Thoracic aorta (tissue), 2 donors: Measurements from ENCODE around the gene PPP2R3C. TPM values are rescaled to one million over a fixed set of nuclear protein-coding genes. Genes with fewer than 3 reads are reported as not detected.

ENCODE experiments used
- ATAC-seq: fragments of 150-250 bp; one replicate; pipeline ENCODE4 v1.8.0; 2017; ENCODE audit warnings: low read depth; ENCODE audit not compliant: insufficient number of reproducible peaks, low FRiP score
- DNase-seq: peaks from one replicate; pipeline ENCODE4 v3.0.0-alpha.2; 2020; ENCODE audit warnings: low spot score
- H3K27ac ChIP-seq, 2 donors: fragments of 200-600 bp; sonication (generic); 1 replicate in 1 of 2; 2 replicates in 1 of 2; pipeline ENCODE4 v1.5.1; 2016; ENCODE audit warnings: mild to moderate bottlenecking in 2 of 2, moderate library complexity in 2 of 2
- H3K27me3 ChIP-seq: fragments of 200-600 bp; sonication (generic); replicated peaks from 2 replicates; pipeline ENCODE4 v1.6.0; 2016; ENCODE audit warnings: mild to moderate bottlenecking; ENCODE audit not compliant: insufficient read depth
- H3K36me3 ChIP-seq: fragments of 200-600 bp; sonication (generic); one replicate; pipeline ENCODE4 v1.5.1; 2016
- H3K4me1 ChIP-seq, 2 donors: fragments of 200-600 bp; sonication (generic); 1 replicate in 1 of 2; 2 replicates in 1 of 2; pipeline versions ENCODE4 v1.5.1 to v1.6.0; 2016; ENCODE audit warnings: low read depth in 2 of 2, mild to moderate bottlenecking in 1 of 2; ENCODE audit not compliant: control insufficient read depth in 1 of 2
- H3K4me3 ChIP-seq: fragments of 200-600 bp; sonication (generic); 2 replicates; pipeline ENCODE4 v1.5.1; 2016; ENCODE audit warnings: mild to moderate bottlenecking
- H3K9me3 ChIP-seq: fragments of 200-600 bp; sonication (generic); 2 replicates; pipeline ENCODE4 v1.5.1; 2016
- total RNA-seq, 2 donors: library from RNA; depleted of rRNA; stranded (reverse); fragments of >200 nt; gene quantifications; one replicate each; pipeline versions ENCODE4 v1.1.0 to v1.2.3, GENCODE V29; 2016
- TF ChIP-seq, protein P1 (sequence below): fragments of 200-600 bp; sonication (generic); IDR thresholded peaks from one replicate; pipeline ENCODE4 v1.5.1; 2019; ENCODE audit warnings: antibody characterized with exemption

Gene PPP2R3C
- total RNA-seq, 2 donors from 2014 or later: 29.5 to 31.6 TPM

DNA sequence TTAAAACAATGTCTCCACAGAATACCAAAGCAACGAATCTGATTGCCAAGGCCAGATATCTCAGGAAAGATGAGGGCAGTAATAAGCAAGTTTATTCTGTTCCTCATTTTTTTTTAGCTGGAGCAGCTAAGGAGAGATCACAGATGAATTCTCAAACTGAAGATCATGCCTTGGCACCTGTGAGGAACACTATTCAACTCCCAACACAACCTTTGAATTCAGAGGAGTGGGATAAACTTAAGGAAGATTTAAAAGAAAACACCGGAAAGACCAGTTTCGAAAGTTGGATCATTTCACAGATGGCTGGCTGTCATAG, 1.6 kb upstream of the PPP2R3C start:
- no peak for ATAC-seq
- H3K9me3 ChIP-seq: no peaks in the 10 kb centered on the region
- no peaks in the 10 kb centered on the region for H3K27me3 ChIP-seq
- peaks cover 5 to 44% of the 10 kb centered on the region in 2 donors for H3K4me1 ChIP-seq
- no peaks in the 10 kb centered on the region for H3K36me3 ChIP-seq
- peak overlapping the region; percentile 96 to 98 for H3K27ac ChIP-seq
- no peak for DNase-seq
- TF ChIP-seq, protein P1, sequence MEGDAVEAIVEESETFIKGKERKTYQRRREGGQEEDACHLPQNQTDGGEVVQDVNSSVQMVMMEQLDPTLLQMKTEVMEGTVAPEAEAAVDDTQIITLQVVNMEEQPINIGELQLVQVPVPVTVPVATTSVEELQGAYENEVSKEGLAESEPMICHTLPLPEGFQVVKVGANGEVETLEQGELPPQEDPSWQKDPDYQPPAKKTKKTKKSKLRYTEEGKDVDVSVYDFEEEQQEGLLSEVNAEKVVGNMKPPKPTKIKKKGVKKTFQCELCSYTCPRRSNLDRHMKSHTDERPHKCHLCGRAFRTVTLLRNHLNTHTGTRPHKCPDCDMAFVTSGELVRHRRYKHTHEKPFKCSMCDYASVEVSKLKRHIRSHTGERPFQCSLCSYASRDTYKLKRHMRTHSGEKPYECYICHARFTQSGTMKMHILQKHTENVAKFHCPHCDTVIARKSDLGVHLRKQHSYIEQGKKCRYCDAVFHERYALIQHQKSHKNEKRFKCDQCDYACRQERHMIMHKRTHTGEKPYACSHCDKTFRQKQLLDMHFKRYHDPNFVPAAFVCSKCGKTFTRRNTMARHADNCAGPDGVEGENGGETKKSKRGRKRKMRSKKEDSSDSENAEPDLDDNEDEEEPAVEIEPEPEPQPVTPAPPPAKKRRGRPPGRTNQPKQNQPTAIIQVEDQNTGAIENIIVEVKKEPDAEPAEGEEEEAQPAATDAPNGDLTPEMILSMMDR: no peak
- peak overlapping the region; percentile 89 for H3K4me3 ChIP-seq

DNA sequence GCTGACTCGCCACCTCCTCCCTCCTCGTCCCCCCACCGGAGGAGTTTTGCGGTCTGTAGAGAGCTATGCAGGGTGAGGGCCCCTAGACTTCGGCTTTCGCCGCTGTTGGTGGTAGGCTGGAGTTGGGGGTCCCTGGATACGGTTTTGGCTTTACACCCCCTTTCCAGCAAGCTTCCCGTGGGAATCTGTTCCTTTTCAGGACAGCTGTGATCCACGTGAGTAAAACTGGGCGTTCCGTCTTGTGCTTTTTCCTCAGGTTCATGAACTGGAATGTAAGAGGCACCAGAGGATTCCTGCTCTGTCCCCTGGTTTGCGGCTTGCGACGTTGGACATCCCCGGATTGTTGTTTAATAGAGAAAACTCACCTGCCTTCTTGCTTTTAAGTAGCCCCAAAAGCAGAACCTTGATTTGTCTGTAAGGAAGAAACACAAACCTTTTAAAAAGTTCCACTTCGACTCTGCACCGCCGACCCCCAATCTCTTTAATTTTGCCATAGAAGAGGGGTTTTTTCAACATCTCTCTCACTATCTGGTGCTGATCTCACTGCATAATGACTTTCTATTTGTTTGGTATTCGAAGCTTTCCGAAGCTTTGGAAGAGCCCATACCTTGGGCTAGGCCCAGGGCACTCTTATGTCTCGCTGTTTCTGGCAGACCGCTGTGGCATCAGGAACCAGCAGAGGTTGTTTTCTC, 1.1 kb upstream of the PPP2R3C start:
- H3K27me3 ChIP-seq: no peaks in the 10 kb centered on the region
- no peak for ATAC-seq
- DNase-seq: no peak
- no peaks in the 10 kb centered on the region for H3K9me3 ChIP-seq
- H3K36me3 ChIP-seq: no peaks in the 10 kb centered on the region
- H3K4me1 ChIP-seq: peaks cover 5 to 44% of the 10 kb centered on the region in 2 donors
- peak overlapping the region; percentile 96 to 98 for H3K27ac ChIP-seq
- TF ChIP-seq, protein P1: no peak
- H3K4me3 ChIP-seq: peak overlapping the region; percentile 89

DNA sequence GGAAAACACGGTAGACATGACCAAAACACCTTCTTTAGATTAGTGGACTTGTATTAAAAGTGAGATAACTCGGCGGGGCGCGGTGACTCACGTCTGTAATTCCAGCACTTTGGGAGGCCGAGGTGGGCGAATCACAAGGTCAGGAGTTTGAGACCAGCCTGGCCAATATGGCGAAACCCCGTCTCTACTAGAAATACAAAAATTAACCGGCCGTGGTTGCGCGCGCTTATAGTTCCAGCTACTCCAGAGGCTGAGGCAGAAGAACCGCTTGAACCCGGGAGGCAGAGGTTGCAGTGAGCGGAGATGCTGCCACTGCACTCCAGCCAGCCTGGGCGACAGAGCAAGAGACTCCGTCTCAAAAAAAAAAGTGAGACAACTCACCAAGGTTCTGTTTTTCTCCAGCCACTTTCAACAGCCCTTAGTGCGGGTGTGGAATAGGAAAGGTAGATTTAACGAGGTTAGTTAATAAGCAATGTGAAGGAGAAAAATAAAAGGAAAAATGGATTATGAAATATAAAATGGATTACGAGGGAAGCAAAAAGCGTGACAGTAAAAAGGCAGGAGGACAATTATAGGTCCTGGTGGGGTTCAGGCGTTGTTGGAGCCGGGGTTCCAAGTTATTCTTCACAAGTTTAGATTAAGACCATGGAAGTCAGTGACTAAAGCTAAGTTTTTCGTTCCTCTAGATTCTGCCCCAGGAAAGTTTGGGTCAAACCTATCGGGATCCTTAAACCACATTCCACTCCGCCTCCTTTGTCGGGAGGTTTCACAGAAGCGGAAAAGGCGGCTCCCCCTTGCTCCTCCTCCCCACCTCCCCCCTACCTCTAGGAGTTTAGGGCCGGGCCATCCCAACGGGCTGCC, 534 bp downstream of the PPP2R3C start:
- Histone ChIP-seq H3K9me3 (no peaks in the 10 kb centered on the region), H3K4me3 (peak overlapping the region; percentile 89), H3K4me1 (peaks cover 5 to 44% of the 10 kb centered on the region in 2 donors), H3K36me3 (no peaks in the 10 kb centered on the region), H3K27ac (peak overlapping the region; percentile 96 to 98), H3K27me3 (no peaks in the 10 kb centered on the region)
- TF ChIP-seq, protein P1: no peak
- ATAC-seq (peak; percentile 82), DNase-seq (no peak)

DNA sequence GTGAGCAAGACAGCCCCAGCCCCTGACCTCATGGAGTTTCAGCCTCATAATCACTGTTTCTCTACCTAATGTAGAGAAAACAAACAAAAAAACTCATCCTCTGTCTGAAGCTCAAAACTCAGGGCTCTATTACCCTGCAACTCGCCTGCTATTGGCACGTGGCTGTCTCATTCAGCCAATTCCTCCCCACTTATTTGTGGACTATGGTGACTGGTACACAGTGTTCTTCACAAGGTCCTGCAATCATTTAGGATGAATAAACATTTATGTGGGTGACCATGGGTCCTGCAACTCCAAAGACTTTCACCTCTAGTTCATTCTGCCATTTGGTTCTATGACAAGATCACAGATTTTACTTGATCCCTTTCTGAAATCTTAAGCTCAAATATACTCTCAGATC, 4.7 kb downstream of the PPP2R3C start:
- Histone ChIP-seq H3K27ac (no peak overlapping the region), H3K27me3 (no peaks in the 10 kb centered on the region), H3K4me1 (peaks cover 5 to 17% of the 10 kb centered on the region in 2 donors), H3K9me3 (no peaks in the 10 kb centered on the region), H3K4me3 (no peak overlapping the region), H3K36me3 (peaks cover 15% of the 10 kb centered on the region)
- ATAC-seq (no peak), DNase-seq (no peak)
- TF ChIP-seq, protein P1: no peak

DNA sequence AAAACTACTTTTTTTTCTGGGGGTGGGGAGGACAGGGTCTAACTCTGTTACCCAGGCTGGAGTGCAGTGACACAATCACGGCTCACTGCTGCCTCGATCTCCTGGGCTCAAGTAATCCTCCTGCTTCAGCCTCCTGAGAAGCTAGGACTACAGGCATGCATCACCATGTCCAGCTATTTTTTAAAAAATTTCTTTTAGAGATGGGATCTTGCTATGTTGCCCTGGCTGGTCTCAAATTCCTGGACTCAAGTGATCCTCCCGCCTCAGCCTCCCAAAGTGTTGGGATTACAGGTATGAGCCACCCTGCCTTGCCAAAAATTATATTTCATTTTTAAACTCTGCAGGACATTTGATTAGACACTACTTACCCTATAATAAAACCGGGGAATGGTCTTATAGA, 5.5 kb downstream of the PPP2R3C start:
- TF ChIP-seq, protein P1: no peak
- Histone ChIP-seq H3K4me1 (peaks cover 5 to 17% of the 10 kb centered on the region in 2 donors), H3K9me3 (no peaks in the 10 kb centered on the region), H3K36me3 (peaks cover 19% of the 10 kb centered on the region), H3K27ac (no peak overlapping the region), H3K4me3 (no peak overlapping the region), H3K27me3 (no peaks in the 10 kb centered on the region)
- ATAC-seq (no peak), DNase-seq (no peak)
